Glutamatergic neuron (in vitro differentiated cells): ENCODE measurements around the gene VAPB. TPM values are rescaled to one million over a fixed set of nuclear protein-coding genes. Genes with fewer than 3 reads are reported as not detected.

ENCODE experiments used
- DNase-seq: peaks from one replicate; pipeline ENCODE4 v3.0.0; 2022
- H3K27ac Mint-ChIP-seq: one replicate; pipeline ENCODE4 v1.8.0; 2020; ENCODE audit warnings: mild to moderate bottlenecking, mixed read lengths, inconsistent platforms; ENCODE audit not compliant: unreplicated experiment
- H3K27me3 Mint-ChIP-seq: one replicate; pipeline ENCODE4 v1.8.0; 2020; ENCODE audit warnings: mild to moderate bottlenecking, moderate library complexity, mixed read lengths, inconsistent platforms; ENCODE audit not compliant: unreplicated experiment
- H3K36me3 Mint-ChIP-seq: one replicate; pipeline ENCODE4 v1.8.0; 2020; ENCODE audit warnings: mild to moderate bottlenecking, mixed read lengths, inconsistent platforms; ENCODE audit not compliant: unreplicated experiment
- H3K4me1 Mint-ChIP-seq: one replicate; pipeline ENCODE4 v1.8.0; 2020; ENCODE audit warnings: mild to moderate bottlenecking, low read depth, mixed read lengths, inconsistent platforms; ENCODE audit not compliant: unreplicated experiment
- H3K4me3 Mint-ChIP-seq: one replicate; pipeline ENCODE4 v1.8.0; 2020; ENCODE audit warnings: mild to moderate bottlenecking, mixed read lengths, inconsistent platforms; ENCODE audit not compliant: unreplicated experiment
- H3K9me3 Mint-ChIP-seq: one replicate; pipeline ENCODE4 v1.8.0; 2020; ENCODE audit warnings: mild to moderate bottlenecking, moderate library complexity, mixed read lengths, inconsistent platforms; ENCODE audit not compliant: unreplicated experiment
- CTCF ChIP-seq: fragments of 200-600 bp; sonication (generic); IDR thresholded peaks from one replicate; pipeline ENCODE4 v1.5.0; 2021; ENCODE audit not compliant: partially characterized antibody, unreplicated experiment
- total RNA-seq: library from RNA; stranded (reverse); fragmentation: NEBNext Ultra II Directional; extraction: Animal tissue kit (Norgen Biotek cat#: 25700); gene quantifications from one replicate; pipeline ENCODE4 v1.2.1, GENCODE V29; 2021; ENCODE audit not compliant: unreplicated experiment

Gene VAPB
- total RNA-seq, 1 donor from 2014 or later = 60.5 TPM

GRCh38 chr20:58472273-58473018 is 83.4 kb downstream of the VAPB start:
- no peak overlapping the region for H3K27ac Mint-ChIP-seq
- H3K9me3 Mint-ChIP-seq = peaks cover 2% of the 10 kb centered on the region
- peaks cover 11% of the 10 kb centered on the region for H3K36me3 Mint-ChIP-seq
- TF ChIP-seq CTCF = no peak
- peaks cover 1% of the 10 kb centered on the region for H3K4me1 Mint-ChIP-seq
- H3K4me3 Mint-ChIP-seq = no peak overlapping the region
- no peak for DNase-seq
- no peaks in the 10 kb centered on the region for H3K27me3 Mint-ChIP-seq

GRCh38 chr20:58473453-58474425 is 84.7 kb downstream of the VAPB start:
- Mint-ChIP-seq H3K27me3 (no peaks in the 10 kb centered on the region), H3K36me3 (peaks cover 23% of the 10 kb centered on the region), H3K27ac (no peak overlapping the region), H3K4me3 (no peak overlapping the region), H3K4me1 (peaks cover 1% of the 10 kb centered on the region), H3K9me3 (peaks cover 4% of the 10 kb centered on the region)
- no peak for TF ChIP-seq CTCF
- no peak for DNase-seq

GRCh38 chr20:58475466-58475865 is 86.4 kb downstream of the VAPB start:
- H3K27ac Mint-ChIP-seq = no peak overlapping the region
- H3K27me3 Mint-ChIP-seq = no peaks in the 10 kb centered on the region
- H3K9me3 Mint-ChIP-seq = peaks cover 4% of the 10 kb centered on the region
- TF ChIP-seq CTCF = no peak
- no peak overlapping the region for H3K4me3 Mint-ChIP-seq
- H3K4me1 Mint-ChIP-seq = peaks cover 1% of the 10 kb centered on the region
- DNase-seq = no peak
- peaks cover 24% of the 10 kb centered on the region for H3K36me3 Mint-ChIP-seq

GRCh38 chr20:58478141-58478805 is 89.2 kb downstream of the VAPB start:
- Mint-ChIP-seq H3K36me3 (peaks cover 38% of the 10 kb centered on the region), H3K9me3 (peaks cover 4% of the 10 kb centered on the region), H3K27me3 (no peaks in the 10 kb centered on the region), H3K4me3 (no peak overlapping the region), H3K4me1 (no peaks in the 10 kb centered on the region), H3K27ac (no peak overlapping the region)
- no peak for TF ChIP-seq CTCF
- no peak for DNase-seq
